Measurements from ENCODE around the gene GALNT10. TPM values are rescaled to one million over a fixed set of nuclear protein-coding genes. Genes with fewer than 3 reads are reported as not detected.

The GALNT10 gene
- total and polyA plus RNA-seq, 2 experiments from 2014 or later: 3.2 to 12.9 TPM

DNA sequence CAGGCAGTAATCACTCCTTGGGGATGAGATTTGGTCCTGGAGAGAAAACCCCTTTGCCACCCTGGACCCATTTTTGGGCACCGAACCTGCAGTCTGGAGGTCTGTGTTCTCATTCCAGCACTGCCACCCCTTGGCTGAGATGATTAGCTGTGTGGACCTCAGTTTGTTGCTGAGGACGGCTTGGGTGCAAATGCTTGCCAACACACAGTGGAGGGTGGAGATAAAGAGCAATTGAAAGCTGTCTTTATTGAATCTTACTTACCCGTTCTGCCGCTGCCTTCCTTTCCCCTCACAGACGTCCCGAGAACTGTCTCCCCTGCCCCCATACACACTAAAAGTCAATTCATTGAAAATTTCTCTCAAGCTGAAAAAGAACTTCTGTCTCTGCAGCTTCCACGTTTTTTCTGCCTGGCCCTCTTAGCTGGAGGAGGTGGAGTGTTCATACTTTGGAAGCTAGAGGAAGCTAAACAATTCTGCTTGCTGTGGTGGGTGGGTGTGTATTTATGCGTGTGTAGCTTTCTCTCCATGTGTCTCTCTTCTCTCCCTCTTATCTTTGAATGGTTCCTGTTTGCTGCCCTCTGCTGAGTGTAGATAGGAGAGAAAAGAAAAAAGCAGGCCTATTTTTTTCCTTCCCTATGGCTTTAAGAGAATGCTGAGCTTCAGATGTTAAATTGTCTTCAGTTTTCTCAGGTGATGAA lies 6.6 kb downstream of the GALNT10 start:
- peak; percentile 51 for DNase-seq (ENCODE audit: low spot score)
- H2AFZ ChIP-seq: no peak overlapping the region

DNA sequence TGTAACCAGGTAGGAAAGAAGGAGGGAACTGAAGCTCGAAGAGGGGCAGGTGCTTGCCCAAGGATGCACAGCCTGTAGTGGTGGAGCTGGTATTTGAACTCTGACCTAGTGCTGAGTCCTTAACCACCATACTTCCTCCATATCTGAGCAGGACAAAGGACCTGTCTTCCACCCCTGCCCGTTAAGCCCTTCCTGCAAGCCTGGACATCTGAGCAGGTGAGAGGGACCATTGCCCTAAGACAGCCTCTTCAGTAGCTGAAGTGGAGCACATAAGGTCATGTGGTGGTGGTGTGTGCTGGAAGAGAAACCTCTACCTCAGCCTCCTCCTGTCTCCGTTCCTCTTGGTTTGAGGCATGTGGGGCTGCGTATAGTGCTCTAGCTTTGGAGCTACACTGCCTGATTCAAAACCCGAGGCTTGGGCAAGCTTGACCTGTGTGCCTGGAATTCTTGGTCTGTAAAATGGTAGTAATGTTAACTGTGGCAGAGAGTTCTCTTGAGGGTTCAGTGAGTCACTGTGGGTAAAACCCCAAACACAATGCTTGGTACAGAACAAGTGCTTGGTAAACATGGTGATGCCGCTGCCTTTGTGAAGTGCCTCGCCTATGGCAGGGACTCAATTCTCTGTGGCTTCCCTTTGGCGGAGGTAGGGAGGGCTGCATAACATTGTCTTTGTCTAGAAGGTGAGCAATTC lies 7.4 kb downstream of the GALNT10 start:
- no peaks in the 10 kb centered on the region for H3K27me3 ChIP-seq (ENCODE audit: insufficient read depth)
- H3F3A ChIP-seq (replicated peaks; ENCODE audit: low read depth): no peaks in the 10 kb centered on the region
- no peak overlapping the region for H3K27ac ChIP-seq (ENCODE audit: low read depth)
- DNase-seq (ENCODE audit: low spot score) (no peak), ATAC-seq (no peak)
- Mint-ChIP-seq H3K9me3 (no peaks in the 10 kb centered on the region), H3K36me3 (ENCODE audit: low read depth) (no peaks in the 10 kb centered on the region; the same call in 2 of the 3 replicates), H3K4me3 (no peak overlapping the region), H3K27me3 (ENCODE audit: insufficient read depth, low read depth, poor library complexity) (peaks cover 4% of the 10 kb centered on the region), H3K4me1 (peaks cover 54% of the 10 kb centered on the region), H3K27ac (no peak overlapping the region)
- H3K4me3 ChIP-seq: no peak overlapping the region
- H3K79me2 ChIP-seq (replicated peaks; ENCODE audit: insufficient read depth): peaks cover 11% of the 10 kb centered on the region; the same call in 1 of the 2 replicates
- no peak overlapping the region for H2AFZ ChIP-seq
- no peaks in the 10 kb centered on the region for H4K20me1 ChIP-seq (replicated peaks; ENCODE audit: insufficient read depth)
- H3K4me2 ChIP-seq: no peak overlapping the region
- no peaks in the 10 kb centered on the region for H3K9me2 ChIP-seq (ENCODE audit: insufficient read depth)
- H3K36me3 ChIP-seq (ENCODE audit: insufficient read depth): no peaks in the 10 kb centered on the region
- peaks cover 49% of the 10 kb centered on the region for H3K4me1 ChIP-seq (ENCODE audit: insufficient read depth)
- no peak for TF ChIP-seq EZH2phosphoT487 (IDR thresholded peaks at IDR 0.05; ENCODE audit: unreplicated experiment)
- TF ChIP-seq, protein P1, sequence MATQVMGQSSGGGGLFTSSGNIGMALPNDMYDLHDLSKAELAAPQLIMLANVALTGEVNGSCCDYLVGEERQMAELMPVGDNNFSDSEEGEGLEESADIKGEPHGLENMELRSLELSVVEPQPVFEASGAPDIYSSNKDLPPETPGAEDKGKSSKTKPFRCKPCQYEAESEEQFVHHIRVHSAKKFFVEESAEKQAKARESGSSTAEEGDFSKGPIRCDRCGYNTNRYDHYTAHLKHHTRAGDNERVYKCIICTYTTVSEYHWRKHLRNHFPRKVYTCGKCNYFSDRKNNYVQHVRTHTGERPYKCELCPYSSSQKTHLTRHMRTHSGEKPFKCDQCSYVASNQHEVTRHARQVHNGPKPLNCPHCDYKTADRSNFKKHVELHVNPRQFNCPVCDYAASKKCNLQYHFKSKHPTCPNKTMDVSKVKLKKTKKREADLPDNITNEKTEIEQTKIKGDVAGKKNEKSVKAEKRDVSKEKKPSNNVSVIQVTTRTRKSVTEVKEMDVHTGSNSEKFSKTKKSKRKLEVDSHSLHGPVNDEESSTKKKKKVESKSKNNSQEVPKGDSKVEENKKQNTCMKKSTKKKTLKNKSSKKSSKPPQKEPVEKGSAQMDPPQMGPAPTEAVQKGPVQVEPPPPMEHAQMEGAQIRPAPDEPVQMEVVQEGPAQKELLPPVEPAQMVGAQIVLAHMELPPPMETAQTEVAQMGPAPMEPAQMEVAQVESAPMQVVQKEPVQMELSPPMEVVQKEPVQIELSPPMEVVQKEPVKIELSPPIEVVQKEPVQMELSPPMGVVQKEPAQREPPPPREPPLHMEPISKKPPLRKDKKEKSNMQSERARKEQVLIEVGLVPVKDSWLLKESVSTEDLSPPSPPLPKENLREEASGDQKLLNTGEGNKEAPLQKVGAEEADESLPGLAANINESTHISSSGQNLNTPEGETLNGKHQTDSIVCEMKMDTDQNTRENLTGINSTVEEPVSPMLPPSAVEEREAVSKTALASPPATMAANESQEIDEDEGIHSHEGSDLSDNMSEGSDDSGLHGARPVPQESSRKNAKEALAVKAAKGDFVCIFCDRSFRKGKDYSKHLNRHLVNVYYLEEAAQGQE (IDR thresholded peaks at IDR 0.05; ENCODE audit: unreplicated experiment): no peak
- TF ChIP-seq EZH2 (IDR thresholded peaks at IDR 0.05; ENCODE audit: low read depth, unreplicated experiment): no peak
- TF ChIP-seq, protein P2, sequence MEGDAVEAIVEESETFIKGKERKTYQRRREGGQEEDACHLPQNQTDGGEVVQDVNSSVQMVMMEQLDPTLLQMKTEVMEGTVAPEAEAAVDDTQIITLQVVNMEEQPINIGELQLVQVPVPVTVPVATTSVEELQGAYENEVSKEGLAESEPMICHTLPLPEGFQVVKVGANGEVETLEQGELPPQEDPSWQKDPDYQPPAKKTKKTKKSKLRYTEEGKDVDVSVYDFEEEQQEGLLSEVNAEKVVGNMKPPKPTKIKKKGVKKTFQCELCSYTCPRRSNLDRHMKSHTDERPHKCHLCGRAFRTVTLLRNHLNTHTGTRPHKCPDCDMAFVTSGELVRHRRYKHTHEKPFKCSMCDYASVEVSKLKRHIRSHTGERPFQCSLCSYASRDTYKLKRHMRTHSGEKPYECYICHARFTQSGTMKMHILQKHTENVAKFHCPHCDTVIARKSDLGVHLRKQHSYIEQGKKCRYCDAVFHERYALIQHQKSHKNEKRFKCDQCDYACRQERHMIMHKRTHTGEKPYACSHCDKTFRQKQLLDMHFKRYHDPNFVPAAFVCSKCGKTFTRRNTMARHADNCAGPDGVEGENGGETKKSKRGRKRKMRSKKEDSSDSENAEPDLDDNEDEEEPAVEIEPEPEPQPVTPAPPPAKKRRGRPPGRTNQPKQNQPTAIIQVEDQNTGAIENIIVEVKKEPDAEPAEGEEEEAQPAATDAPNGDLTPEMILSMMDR (conservative IDR thresholded peaks at IDR 0.05; ENCODE audit: low read depth in 2 of 2): no peak
- TF ChIP-seq ZNF114 (CRISPR knock-in tag; IDR thresholded peaks at IDR 0.05): no peak

More for the DNA sequence above, 6.6 kb downstream of the GALNT10 start:
- Histone ChIP-seq H3K4me2 (peak overlapping the region; percentile 56; the same call in 1 of the 2 replicates), H4K20me1 (replicated peaks; ENCODE audit: insufficient read depth) (0 out of 2 replicates have a peak, but pooled peaks cover 3% of the 10 kb centered on the region), H3K27ac (ENCODE audit: low read depth) (no peak overlapping the region), H3K79me2 (replicated peaks; ENCODE audit: insufficient read depth) (peaks cover 16% of the 10 kb centered on the region; the same call in 1 of the 2 replicates), H3F3A (replicated peaks; ENCODE audit: low read depth) (no peaks in the 10 kb centered on the region), H3K4me3 (peak overlapping the region; percentile 23; the same call in 1 of the 2 replicates), H3K9me2 (ENCODE audit: insufficient read depth) (no peaks in the 10 kb centered on the region), H3K4me1 (ENCODE audit: insufficient read depth) (peaks cover 48% of the 10 kb centered on the region), H3K36me3 (ENCODE audit: insufficient read depth) (no peaks in the 10 kb centered on the region), H3K27me3 (ENCODE audit: insufficient read depth) (peaks cover 7% of the 10 kb centered on the region)
- no peak overlapping the region for H3K4me3 Mint-ChIP-seq
- H3K27me3 Mint-ChIP-seq (ENCODE audit: insufficient read depth, low read depth, poor library complexity): peaks cover 4% of the 10 kb centered on the region
- H3K27ac Mint-ChIP-seq: no peak overlapping the region; the same call in 1 of the 2 replicates
- H3K4me1 Mint-ChIP-seq: peaks cover 57% of the 10 kb centered on the region
- H3K36me3 Mint-ChIP-seq (ENCODE audit: low read depth): no peaks in the 10 kb centered on the region; the same call in 2 of the 3 replicates
- H3K9me3 Mint-ChIP-seq: no peaks in the 10 kb centered on the region
- peak; percentile 39 for ATAC-seq
- no peak for TF ChIP-seq ZNF331 (CRISPR knock-in tag; IDR thresholded peaks at IDR 0.05; ENCODE audit: low read depth)
- TF ChIP-seq, protein P2 (conservative IDR thresholded peaks at IDR 0.05; ENCODE audit: low read depth in 2 of 2): peak; percentile 49 to 51

Measured in GM23338 (cell line).